Immature natural killer cell (primary cell): Measurements from ENCODE around the gene CD4. TPM values are rescaled to one million over a fixed set of nuclear protein-coding genes. Genes with fewer than 3 reads are reported as not detected.
A peak's percentile ranks its signal among the peaks of the same experiment; 100 is the strongest.

Source experiments
- DNase-seq, 3 donors: peaks; one replicate each; pipeline ENCODE4 v3.0.0; 2022; ENCODE audit warnings: mixed read lengths in 1 of 3
- H3K27ac Mint-ChIP-seq, 6 donors: one replicate each; pipeline ENCODE4 v1.8.0; 2020; ENCODE audit warnings: mixed read lengths in 6 of 6, mild to moderate bottlenecking in 5 of 6, inconsistent platforms in 4 of 6, moderate library complexity in 3 of 6
- H3K27me3 Mint-ChIP-seq, 3 donors: one replicate each; pipeline ENCODE4 v1.8.0; 2020 to 2021; ENCODE audit warnings: low read depth in 3 of 3, mild to moderate bottlenecking in 3 of 3, mixed read lengths in 3 of 3, moderate library complexity in 3 of 3, inconsistent platforms in 1 of 3
- H3K36me3 Mint-ChIP-seq, 3 donors: one replicate each; pipeline ENCODE4 v1.8.0; 2020; ENCODE audit warnings: mixed read lengths in 3 of 3, inconsistent platforms in 2 of 3, mild to moderate bottlenecking in 2 of 3
- H3K4me1 Mint-ChIP-seq, 2 donors: one replicate each; pipeline ENCODE4 v1.8.0; 2020; ENCODE audit warnings: inconsistent platforms in 2 of 2, mild to moderate bottlenecking in 2 of 2, mixed read lengths in 2 of 2, moderate library complexity in 1 of 2
- H3K4me3 Mint-ChIP-seq, 5 donors: one replicate each; pipeline ENCODE4 v1.8.0; 2020; ENCODE audit warnings: mild to moderate bottlenecking in 5 of 5, mixed read lengths in 5 of 5, inconsistent platforms in 3 of 5, moderate library complexity in 3 of 5
- H3K9me3 Mint-ChIP-seq, 6 donors: one replicate each; pipeline ENCODE4 v1.8.0; 2020; ENCODE audit warnings: mild to moderate bottlenecking in 6 of 6, mixed read lengths in 6 of 6, inconsistent platforms in 4 of 6, moderate library complexity in 3 of 6
- polyA plus RNA-seq, 3 donors: library from polyadenylated mRNA; unstranded; fragments of 300-500 nt; fragmentation: Illumina TruSeq; gene quantifications; one replicate each; pipeline ENCODE4 v1.2.3, GENCODE V29; 2021

CD4 gene
- polyA plus RNA-seq, 3 donors from 2014 or later = 2.0 to 11.7 (median 6.6) TPM

- peaks cover 16 to 18% (median 18%) of the 10 kb centered on the region in 3 donors for H3K27me3 Mint-ChIP-seq
- peak overlapping the region in 1 of 6 donors; percentile 25 for H3K27ac Mint-ChIP-seq
- no peaks in the 10 kb centered on the region for H3K36me3 Mint-ChIP-seq
- H3K9me3 Mint-ChIP-seq = no peaks in the 10 kb centered on the region
- no peak for DNase-seq
- peak overlapping the region in 3 of 5 donors; percentile 12 to 64 (median 13) for H3K4me3 Mint-ChIP-seq
- H3K4me1 Mint-ChIP-seq = peaks cover 25 to 29% of the 10 kb centered on the region in 2 donors
Observed at GRCh38 chr12:6768990-6769389, 20.3 kb upstream of the CD4 start.

- DNase-seq = no peak
- H3K27ac Mint-ChIP-seq = no peak overlapping the region
- H3K9me3 Mint-ChIP-seq = no peaks in the 10 kb centered on the region
- H3K4me1 Mint-ChIP-seq = peaks cover 20 to 22% of the 10 kb centered on the region in 2 donors
- H3K27me3 Mint-ChIP-seq = peaks cover 12 to 18% (median 14%) of the 10 kb centered on the region in 3 donors
- H3K36me3 Mint-ChIP-seq = no peaks in the 10 kb centered on the region
- no peak overlapping the region for H3K4me3 Mint-ChIP-seq
Observed at GRCh38 chr12:6769666-6770065, 19.7 kb upstream of the CD4 start.

- Mint-ChIP-seq H3K27ac (no peak overlapping the region), H3K36me3 (no peaks in the 10 kb centered on the region), H3K4me3 (no peak overlapping the region), H3K27me3 (peaks cover 12 to 18% (median 14%) of the 10 kb centered on the region in 3 donors), H3K9me3 (no peaks in the 10 kb centered on the region), H3K4me1 (peaks cover 18 to 22% of the 10 kb centered on the region in 2 donors)
- DNase-seq = no peak
Observed at GRCh38 chr12:6770094-6770493, 19.2 kb upstream of the CD4 start.

- Mint-ChIP-seq H3K4me1 (peaks cover 13 to 17% of the 10 kb centered on the region in 2 donors), H3K27me3 (peaks cover 9 to 17% (median 12%) of the 10 kb centered on the region in 3 donors), H3K27ac (no peak overlapping the region), H3K36me3 (no peaks in the 10 kb centered on the region), H3K4me3 (no peak overlapping the region), H3K9me3 (no peaks in the 10 kb centered on the region)
- no peak for DNase-seq
Observed at GRCh38 chr12:6770600-6770999, 18.7 kb upstream of the CD4 start.

- DNase-seq = no peak
- Mint-ChIP-seq H3K4me1 (peaks cover 10 to 13% of the 10 kb centered on the region in 2 donors), H3K4me3 (no peak overlapping the region), H3K27me3 (peaks cover 7 to 17% (median 10%) of the 10 kb centered on the region in 3 donors), H3K9me3 (no peaks in the 10 kb centered on the region), H3K27ac (no peak overlapping the region), H3K36me3 (no peaks in the 10 kb centered on the region)
Observed at GRCh38 chr12:6771091-6771495, 18.2 kb upstream of the CD4 start.

- H3K27me3 Mint-ChIP-seq = peaks cover 9 to 17% (median 10%) of the 10 kb centered on the region in 3 donors
- DNase-seq = no peak
- no peaks in the 10 kb centered on the region for H3K36me3 Mint-ChIP-seq
- H3K4me3 Mint-ChIP-seq = peak overlapping the region in 4 of 5 donors; percentile 20 to 73 (median 26)
- H3K4me1 Mint-ChIP-seq = peaks cover 10 to 13% of the 10 kb centered on the region in 2 donors
- no peaks in the 10 kb centered on the region for H3K9me3 Mint-ChIP-seq
- H3K27ac Mint-ChIP-seq = peak overlapping the region in 3 of 6 donors; percentile 75 to 84 (median 80)
Observed at GRCh38 chr12:6771509-6772330, 17.6 kb upstream of the CD4 start.

- Mint-ChIP-seq H3K4me3 (peak within 1 kb of the TSS in 4 of 5 donors; percentile 22 to 73 (median 28)), H3K27ac (peak within 1 kb of the TSS in 3 of 6 donors; percentile 75 to 84 (median 80)), H3K27me3 (peaks cover 8 to 15% (median 9%) of the 10 kb centered on the region in 3 donors), H3K9me3 (no peaks in the 10 kb centered on the region), H3K4me1 (peaks cover 6 to 10% of the 10 kb centered on the region in 2 donors), H3K36me3 (no peaks in the 10 kb centered on the region)
- DNase-seq = no peak
Observed at GRCh38 chr12:6772331-6772695, 17.0 kb upstream of the CD4 start, which contains the start of gene LAG3. Gene LAG3, plus strand, starts transcription at chr12:6772520. Its CDS starts 333 bp downstream, at chr12:6772853.

GRCh38 chr12:6772726-6773589, 16.4 kb upstream of the CD4 start:
- DNase-seq = no peak
- Mint-ChIP-seq H3K27ac (peak overlapping the region in 2 of 6 donors; percentile 70 to 76), H3K27me3 (peaks cover 6 to 17% (median 8%) of the 10 kb centered on the region in 3 donors), H3K9me3 (no peaks in the 10 kb centered on the region), H3K4me1 (peaks cover 0 to 6% of the 10 kb centered on the region in 2 donors), H3K4me3 (peak overlapping the region in 2 of 5 donors; percentile 26 to 73), H3K36me3 (no peaks in the 10 kb centered on the region)

- peaks cover 9 to 15% (median 13%) of the 10 kb centered on the region in 3 donors for H3K27me3 Mint-ChIP-seq
- H3K9me3 Mint-ChIP-seq = no peaks in the 10 kb centered on the region
- H3K4me1 Mint-ChIP-seq = peaks cover 6 to 11% of the 10 kb centered on the region in 2 donors
- H3K36me3 Mint-ChIP-seq = no peaks in the 10 kb centered on the region
- DNase-seq = no peak
- peak overlapping the region in 2 of 6 donors; percentile 93 to 96 for H3K27ac Mint-ChIP-seq
- peak overlapping the region in 1 of 5 donors; percentile 90 for H3K4me3 Mint-ChIP-seq
Observed at GRCh38 chr12:6773590-6774351, 15.6 kb upstream of the CD4 start.

- Mint-ChIP-seq H3K4me1 (peaks cover 11 to 14% of the 10 kb centered on the region in 2 donors), H3K4me3 (peak overlapping the region; percentile 40 to 90 (median 45)), H3K9me3 (no peaks in the 10 kb centered on the region), H3K36me3 (no peaks in the 10 kb centered on the region), H3K27me3 (peaks cover 8 to 17% (median 12%) of the 10 kb centered on the region in 3 donors), H3K27ac (peak overlapping the region in 5 of 6 donors; percentile 28 to 96 (median 78))
- peak in 1 of 3 donors; percentile 76 for DNase-seq
Observed at GRCh38 chr12:6774499-6775062, 14.7 kb upstream of the CD4 start.

- H3K4me3 Mint-ChIP-seq = peak overlapping the region in 2 of 5 donors; percentile 40 to 90
- peaks cover 11 to 14% of the 10 kb centered on the region in 2 donors for H3K4me1 Mint-ChIP-seq
- peak overlapping the region in 4 of 6 donors; percentile 67 to 96 (median 86) for H3K27ac Mint-ChIP-seq
- DNase-seq = no peak
- H3K9me3 Mint-ChIP-seq = no peaks in the 10 kb centered on the region
- H3K27me3 Mint-ChIP-seq = peaks cover 8 to 16% (median 12%) of the 10 kb centered on the region in 3 donors
- H3K36me3 Mint-ChIP-seq = no peaks in the 10 kb centered on the region
Observed at GRCh38 chr12:6775185-6776174, 13.8 kb upstream of the CD4 start.

- no peak for DNase-seq
- Mint-ChIP-seq H3K27me3 (peaks cover 7 to 14% (median 9%) of the 10 kb centered on the region in 3 donors), H3K4me1 (peaks cover 11 to 14% of the 10 kb centered on the region in 2 donors), H3K4me3 (peak overlapping the region in 1 of 5 donors; percentile 4), H3K9me3 (no peaks in the 10 kb centered on the region), H3K36me3 (no peaks in the 10 kb centered on the region), H3K27ac (no peak overlapping the region)
Observed at GRCh38 chr12:6777386-6777785, 11.9 kb upstream of the CD4 start.
